ENCODE results near the gene SUV39H2.

DNA sequence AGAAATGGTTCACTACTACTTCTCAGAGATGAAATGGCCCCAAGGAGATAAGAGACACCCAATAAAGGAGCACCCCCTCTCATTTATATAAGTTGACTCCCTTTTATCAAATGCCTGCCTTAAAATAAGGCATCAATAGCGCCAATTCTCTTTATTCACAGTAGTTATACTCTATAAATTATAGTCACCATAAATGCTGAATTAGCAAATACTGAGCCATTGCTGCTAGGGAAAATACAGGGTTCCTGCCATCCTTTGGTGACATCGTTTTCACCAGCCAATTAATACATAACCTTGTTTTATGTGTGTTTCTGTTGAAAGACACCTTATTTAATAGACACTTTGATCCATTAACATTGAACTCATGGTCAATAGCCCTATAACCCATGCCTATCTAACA, 46.6 kb downstream of the SUV39H2 start:
- TF ChIP-seq POLR2A (IDR thresholded peaks at IDR 0.05; ENCODE audit: low read depth) (no peak), EP300 (IDR thresholded peaks at IDR 0.05) (no peak), POLR2AphosphoS5 (IDR thresholded peaks at IDR 0.05) (no peak)
- TF ChIP-seq, protein P1, sequence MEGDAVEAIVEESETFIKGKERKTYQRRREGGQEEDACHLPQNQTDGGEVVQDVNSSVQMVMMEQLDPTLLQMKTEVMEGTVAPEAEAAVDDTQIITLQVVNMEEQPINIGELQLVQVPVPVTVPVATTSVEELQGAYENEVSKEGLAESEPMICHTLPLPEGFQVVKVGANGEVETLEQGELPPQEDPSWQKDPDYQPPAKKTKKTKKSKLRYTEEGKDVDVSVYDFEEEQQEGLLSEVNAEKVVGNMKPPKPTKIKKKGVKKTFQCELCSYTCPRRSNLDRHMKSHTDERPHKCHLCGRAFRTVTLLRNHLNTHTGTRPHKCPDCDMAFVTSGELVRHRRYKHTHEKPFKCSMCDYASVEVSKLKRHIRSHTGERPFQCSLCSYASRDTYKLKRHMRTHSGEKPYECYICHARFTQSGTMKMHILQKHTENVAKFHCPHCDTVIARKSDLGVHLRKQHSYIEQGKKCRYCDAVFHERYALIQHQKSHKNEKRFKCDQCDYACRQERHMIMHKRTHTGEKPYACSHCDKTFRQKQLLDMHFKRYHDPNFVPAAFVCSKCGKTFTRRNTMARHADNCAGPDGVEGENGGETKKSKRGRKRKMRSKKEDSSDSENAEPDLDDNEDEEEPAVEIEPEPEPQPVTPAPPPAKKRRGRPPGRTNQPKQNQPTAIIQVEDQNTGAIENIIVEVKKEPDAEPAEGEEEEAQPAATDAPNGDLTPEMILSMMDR (IDR thresholded peaks at IDR 0.05): no peak

All from esophagus muscularis mucosa (tissue), 4 donors.